Liver (tissue), 3 donors: ENCODE measurements around the gene SPI1.

Experiments used
- EGR1 ChIP-seq, 2 donors: IDR thresholded peaks; 2 replicates each; pipeline ENCODE4 v1.6.1; 2016 to 2018; ENCODE audit warnings: antibody characterized with exemption in 2 of 2, low read depth in 2 of 2
- GABPA ChIP-seq, 2 donors: IDR thresholded peaks in 1 of 2; conservative IDR thresholded peaks in 1 of 2; 2 replicates each; pipeline ENCODE4 v1.6.1; 2016; ENCODE audit warnings: antibody characterized with exemption in 2 of 2, mild to moderate bottlenecking in 1 of 2, moderate library complexity in 1 of 2
- HNF4G ChIP-seq: IDR thresholded peaks from 2 replicates; pipeline ENCODE4 v1.6.1; 2016; ENCODE audit warnings: antibody characterized with exemption
- RAD21 ChIP-seq, 2 donors: IDR thresholded peaks; 2 replicates each; pipeline ENCODE4 v1.6.1; 2016; ENCODE audit warnings: antibody characterized with exemption in 2 of 2, mild to moderate bottlenecking in 2 of 2
- SP1 ChIP-seq: IDR thresholded peaks from 2 replicates; pipeline ENCODE4 v1.6.1; 2018; ENCODE audit warnings: antibody characterized with exemption, mild to moderate bottlenecking
- TAF1 ChIP-seq: conservative IDR thresholded peaks from 2 replicates; pipeline ENCODE4 v1.6.1; 2016; ENCODE audit warnings: antibody characterized with exemption, mild to moderate bottlenecking
- YY1 ChIP-seq: IDR thresholded peaks from 2 replicates; pipeline ENCODE4 v1.6.1; 2016; ENCODE audit warnings: antibody characterized with exemption, mild to moderate bottlenecking
- TF ChIP-seq, protein P1 (sequence below): fragments of 150-350 bp; IDR thresholded peaks from 2 replicates; pipeline ENCODE4 v1.5.1; 2017; ENCODE audit warnings: improper control_type of control experiment, low read depth, low read length; ENCODE audit not compliant: missing input control
- TF ChIP-seq, protein P2 (sequence below): IDR thresholded peaks from 2 replicates; pipeline ENCODE4 v1.6.1; 2016; ENCODE audit warnings: antibody characterized with exemption
- TF ChIP-seq, protein P3 (sequence below): IDR thresholded peaks from 2 replicates; pipeline ENCODE4 v1.6.1; 2016; ENCODE audit warnings: antibody characterized with exemption
- TF ChIP-seq, protein P4 (sequence below): IDR thresholded peaks from 2 replicates; pipeline ENCODE4 v1.6.1; 2016; ENCODE audit warnings: antibody characterized with exemption, mild to moderate bottlenecking
- TF ChIP-seq, protein P5 (sequence below): IDR thresholded peaks from 2 replicates; pipeline ENCODE4 v1.6.1; 2016; ENCODE audit warnings: antibody characterized with exemption
- donor health status: healthy.
- donor health status: healthy.

DNA sequence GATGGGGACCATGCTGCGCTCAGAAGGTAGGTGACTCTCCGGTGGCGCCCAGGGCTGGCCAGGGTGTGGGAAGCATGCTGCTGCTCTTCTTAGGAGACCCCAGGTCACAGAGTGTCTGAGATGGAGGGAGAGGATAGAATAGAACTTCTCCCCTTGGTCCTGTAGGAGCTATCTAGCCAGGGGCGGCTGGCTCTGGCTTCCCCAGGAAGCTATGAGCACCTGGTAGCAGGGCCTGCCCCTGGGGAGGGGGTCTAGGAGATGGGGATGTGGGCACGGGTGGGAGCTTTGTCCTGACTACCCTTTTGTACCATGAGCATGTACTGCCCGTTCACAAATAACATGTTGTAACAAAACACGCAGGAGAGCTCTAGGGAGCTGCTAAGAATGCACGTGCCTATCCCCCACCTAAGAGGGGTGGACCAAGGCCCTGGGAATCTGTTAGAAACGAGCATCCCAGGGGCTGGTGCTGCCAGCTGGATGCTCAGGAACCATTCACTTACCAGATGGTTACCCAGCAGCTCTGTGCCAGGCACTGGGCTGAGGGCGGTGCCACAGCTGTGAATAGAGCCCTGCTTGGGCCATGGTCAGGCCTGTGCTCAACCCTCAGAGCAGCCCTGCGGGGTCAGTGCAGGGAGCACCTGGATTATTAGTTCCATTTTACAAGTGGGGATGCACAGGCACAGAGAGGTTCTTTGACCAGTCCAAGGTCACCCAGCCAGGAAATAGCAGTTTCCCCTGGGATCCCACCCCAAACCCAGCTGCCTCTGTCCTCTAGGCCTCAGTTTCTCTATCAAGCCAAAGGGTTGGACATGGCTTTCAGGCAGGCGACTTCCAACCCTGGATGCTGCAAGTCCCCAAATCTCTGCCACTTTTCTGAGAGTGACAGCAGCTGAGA is 32.3 kb upstream of the SPI1 start:
- TF ChIP-seq, protein P1, sequence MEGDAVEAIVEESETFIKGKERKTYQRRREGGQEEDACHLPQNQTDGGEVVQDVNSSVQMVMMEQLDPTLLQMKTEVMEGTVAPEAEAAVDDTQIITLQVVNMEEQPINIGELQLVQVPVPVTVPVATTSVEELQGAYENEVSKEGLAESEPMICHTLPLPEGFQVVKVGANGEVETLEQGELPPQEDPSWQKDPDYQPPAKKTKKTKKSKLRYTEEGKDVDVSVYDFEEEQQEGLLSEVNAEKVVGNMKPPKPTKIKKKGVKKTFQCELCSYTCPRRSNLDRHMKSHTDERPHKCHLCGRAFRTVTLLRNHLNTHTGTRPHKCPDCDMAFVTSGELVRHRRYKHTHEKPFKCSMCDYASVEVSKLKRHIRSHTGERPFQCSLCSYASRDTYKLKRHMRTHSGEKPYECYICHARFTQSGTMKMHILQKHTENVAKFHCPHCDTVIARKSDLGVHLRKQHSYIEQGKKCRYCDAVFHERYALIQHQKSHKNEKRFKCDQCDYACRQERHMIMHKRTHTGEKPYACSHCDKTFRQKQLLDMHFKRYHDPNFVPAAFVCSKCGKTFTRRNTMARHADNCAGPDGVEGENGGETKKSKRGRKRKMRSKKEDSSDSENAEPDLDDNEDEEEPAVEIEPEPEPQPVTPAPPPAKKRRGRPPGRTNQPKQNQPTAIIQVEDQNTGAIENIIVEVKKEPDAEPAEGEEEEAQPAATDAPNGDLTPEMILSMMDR: no peak
- TF ChIP-seq, protein P2, sequence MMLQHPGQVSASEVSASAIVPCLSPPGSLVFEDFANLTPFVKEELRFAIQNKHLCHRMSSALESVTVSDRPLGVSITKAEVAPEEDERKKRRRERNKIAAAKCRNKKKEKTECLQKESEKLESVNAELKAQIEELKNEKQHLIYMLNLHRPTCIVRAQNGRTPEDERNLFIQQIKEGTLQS: no peak
- no peak for TF ChIP-seq TAF1
- TF ChIP-seq, protein P3, sequence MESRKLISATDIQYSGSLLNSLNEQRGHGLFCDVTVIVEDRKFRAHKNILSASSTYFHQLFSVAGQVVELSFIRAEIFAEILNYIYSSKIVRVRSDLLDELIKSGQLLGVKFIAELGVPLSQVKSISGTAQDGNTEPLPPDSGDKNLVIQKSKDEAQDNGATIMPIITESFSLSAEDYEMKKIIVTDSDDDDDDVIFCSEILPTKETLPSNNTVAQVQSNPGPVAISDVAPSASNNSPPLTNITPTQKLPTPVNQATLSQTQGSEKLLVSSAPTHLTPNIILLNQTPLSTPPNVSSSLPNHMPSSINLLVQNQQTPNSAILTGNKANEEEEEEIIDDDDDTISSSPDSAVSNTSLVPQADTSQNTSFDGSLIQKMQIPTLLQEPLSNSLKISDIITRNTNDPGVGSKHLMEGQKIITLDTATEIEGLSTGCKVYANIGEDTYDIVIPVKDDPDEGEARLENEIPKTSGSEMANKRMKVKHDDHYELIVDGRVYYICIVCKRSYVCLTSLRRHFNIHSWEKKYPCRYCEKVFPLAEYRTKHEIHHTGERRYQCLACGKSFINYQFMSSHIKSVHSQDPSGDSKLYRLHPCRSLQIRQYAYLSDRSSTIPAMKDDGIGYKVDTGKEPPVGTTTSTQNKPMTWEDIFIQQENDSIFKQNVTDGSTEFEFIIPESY: no peak
- no peak for TF ChIP-seq EGR1 (IDR thresholded peaks at IDR 0.05; ENCODE audit: low read depth in 2 of 2)
- TF ChIP-seq RAD21 (IDR thresholded peaks at IDR 0.05): no peak
- no peak for TF ChIP-seq YY1
- no peak for TF ChIP-seq GABPA (IDR thresholded peaks at IDR 0.05 in 1 of 2, conservative IDR thresholded peaks at IDR 0.05 in 1 of 2)
- TF ChIP-seq HNF4G: no peak
- TF ChIP-seq, protein P4, sequence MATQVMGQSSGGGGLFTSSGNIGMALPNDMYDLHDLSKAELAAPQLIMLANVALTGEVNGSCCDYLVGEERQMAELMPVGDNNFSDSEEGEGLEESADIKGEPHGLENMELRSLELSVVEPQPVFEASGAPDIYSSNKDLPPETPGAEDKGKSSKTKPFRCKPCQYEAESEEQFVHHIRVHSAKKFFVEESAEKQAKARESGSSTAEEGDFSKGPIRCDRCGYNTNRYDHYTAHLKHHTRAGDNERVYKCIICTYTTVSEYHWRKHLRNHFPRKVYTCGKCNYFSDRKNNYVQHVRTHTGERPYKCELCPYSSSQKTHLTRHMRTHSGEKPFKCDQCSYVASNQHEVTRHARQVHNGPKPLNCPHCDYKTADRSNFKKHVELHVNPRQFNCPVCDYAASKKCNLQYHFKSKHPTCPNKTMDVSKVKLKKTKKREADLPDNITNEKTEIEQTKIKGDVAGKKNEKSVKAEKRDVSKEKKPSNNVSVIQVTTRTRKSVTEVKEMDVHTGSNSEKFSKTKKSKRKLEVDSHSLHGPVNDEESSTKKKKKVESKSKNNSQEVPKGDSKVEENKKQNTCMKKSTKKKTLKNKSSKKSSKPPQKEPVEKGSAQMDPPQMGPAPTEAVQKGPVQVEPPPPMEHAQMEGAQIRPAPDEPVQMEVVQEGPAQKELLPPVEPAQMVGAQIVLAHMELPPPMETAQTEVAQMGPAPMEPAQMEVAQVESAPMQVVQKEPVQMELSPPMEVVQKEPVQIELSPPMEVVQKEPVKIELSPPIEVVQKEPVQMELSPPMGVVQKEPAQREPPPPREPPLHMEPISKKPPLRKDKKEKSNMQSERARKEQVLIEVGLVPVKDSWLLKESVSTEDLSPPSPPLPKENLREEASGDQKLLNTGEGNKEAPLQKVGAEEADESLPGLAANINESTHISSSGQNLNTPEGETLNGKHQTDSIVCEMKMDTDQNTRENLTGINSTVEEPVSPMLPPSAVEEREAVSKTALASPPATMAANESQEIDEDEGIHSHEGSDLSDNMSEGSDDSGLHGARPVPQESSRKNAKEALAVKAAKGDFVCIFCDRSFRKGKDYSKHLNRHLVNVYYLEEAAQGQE: no peak
- TF ChIP-seq SP1: no peak
- TF ChIP-seq, protein P5, sequence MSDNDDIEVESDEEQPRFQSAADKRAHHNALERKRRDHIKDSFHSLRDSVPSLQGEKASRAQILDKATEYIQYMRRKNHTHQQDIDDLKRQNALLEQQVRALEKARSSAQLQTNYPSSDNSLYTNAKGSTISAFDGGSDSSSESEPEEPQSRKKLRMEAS: no peak
